HG03060 (cell line): ENCODE measurements around the gene LRRC63.
"Not testable (repeated sequence)": the region's sequence is repeated elsewhere in the genome, so short reads cannot be mapped to it uniquely, and the experiment has no call there.

ENCODE experiments used
- ATAC-seq: cut with Tn5 transposase; IDR thresholded peaks from one replicate; pipeline ENCODE4 v1.9.1; 2021; ENCODE audit warnings: low read depth, moderate number of reproducible peaks; ENCODE audit not compliant: unreplicated experiment

The LRRC63 gene

GRCh38 chr13:46211483-46212351 lies at the start of gene LRRC63:
Gene LRRC63 (plus strand): TSS chr13:46211928. CDS start chr13:46213035, 1,107 bp downstream.
- peak; percentile 48 for ATAC-seq

GRCh38 chr13:46162741-46163140 lies 49.0 kb upstream of the LRRC63 start:
- not testable (repeated sequence) for ATAC-seq

GRCh38 chr13:46164661-46165060 lies 47.1 kb upstream of the LRRC63 start:
- no peak for ATAC-seq

- ATAC-seq, result peak; percentile 40
Observed at GRCh38 chr13:46165485-46166223, 46.1 kb upstream of the LRRC63 start.

- no peak for ATAC-seq
Observed at GRCh38 chr13:46166224-46166584, 45.5 kb upstream of the LRRC63 start.

GRCh38 chr13:46166947-46167610 lies 44.6 kb upstream of the LRRC63 start:
- ATAC-seq, result no peak

GRCh38 chr13:46168341-46168740 lies 43.4 kb upstream of the LRRC63 start:
- ATAC-seq, result no peak

GRCh38 chr13:46168783-46169182 lies 42.9 kb upstream of the LRRC63 start:
- no peak for ATAC-seq

- no peak for ATAC-seq
Observed at GRCh38 chr13:46169758-46170157, 42.0 kb upstream of the LRRC63 start.

- no peak for ATAC-seq
Observed at GRCh38 chr13:46170268-46170667, 41.5 kb upstream of the LRRC63 start.

GRCh38 chr13:46170687-46171086 lies 41.0 kb upstream of the LRRC63 start:
- no peak for ATAC-seq

- no peak for ATAC-seq
Observed at GRCh38 chr13:46171217-46171616, 40.5 kb upstream of the LRRC63 start.

- no peak for ATAC-seq
Observed at GRCh38 chr13:46171739-46172138, 40.0 kb upstream of the LRRC63 start.

- no peak for ATAC-seq
Observed at GRCh38 chr13:46172531-46172991, 39.2 kb upstream of the LRRC63 start.

GRCh38 chr13:46173656-46174055 lies 38.1 kb upstream of the LRRC63 start:
- ATAC-seq, result no peak

GRCh38 chr13:46176756-46177155 lies 35.0 kb upstream of the LRRC63 start:
- peak; percentile 38 for ATAC-seq

- ATAC-seq, result no peak
Observed at GRCh38 chr13:46178143-46178542, 33.6 kb upstream of the LRRC63 start.

GRCh38 chr13:46178821-46179220 lies 32.9 kb upstream of the LRRC63 start:
- no peak for ATAC-seq

GRCh38 chr13:46179491-46179908 lies 32.2 kb upstream of the LRRC63 start:
- no peak for ATAC-seq

GRCh38 chr13:46179969-46180763 lies 31.6 kb upstream of the LRRC63 start:
- ATAC-seq, result no peak
